SW480 (cell line): ENCODE measurements around the gene WBP1L.
"Not testable (repeated sequence)": the region's sequence is repeated elsewhere in the genome, so short reads cannot be mapped to it uniquely, and the experiment has no call there.

Experiments used
- DNase-seq: peaks from one replicate; pipeline ENCODE4 v3.0.0-alpha.2; 2016; ENCODE audit warnings: low spot score

Gene WBP1L

GRCh38 chr10:102841827-102842345 lies 98.1 kb downstream of the WBP1L start:
- DNase-seq = no peak

- DNase-seq = not testable (repeated sequence)
Measured at GRCh38 chr10:102843139-102843538, 99.4 kb downstream of the WBP1L start.

- not testable (repeated sequence) for DNase-seq
Measured at GRCh38 chr10:102844190-102844776, 100.5 kb downstream of the WBP1L start.

- no peak for DNase-seq
Measured at GRCh38 chr10:102845352-102845902, 101.7 kb downstream of the WBP1L start.

- no peak for DNase-seq
Measured at GRCh38 chr10:102850025-102850518, 106.3 kb downstream of the WBP1L start.

GRCh38 chr10:102853237-102853636 lies 109.5 kb downstream of the WBP1L start:
- DNase-seq = not testable (repeated sequence)

- DNase-seq = peak; percentile 84
Measured at GRCh38 chr10:102855731-102856436, 112.1 kb downstream of the WBP1L start.

- no peak for DNase-seq
Measured at GRCh38 chr10:102856758-102857424, 113.1 kb downstream of the WBP1L start.

- DNase-seq = no peak
Measured at GRCh38 chr10:102859911-102860310, 116.2 kb downstream of the WBP1L start.

GRCh38 chr10:102863660-102864059 lies 119.9 kb downstream of the WBP1L start:
- no peak for DNase-seq

- DNase-seq = no peak
Measured at GRCh38 chr10:102865620-102866019, 121.9 kb downstream of the WBP1L start.
